BLaER1 (cell line): Measurements from ENCODE around the gene NME8.

Experiments used
- H3K27ac ChIP-seq: shearing (Covaris generic); formaldehyde crosslinking; 2 replicates; pipeline ENCODE4 v1.8.1; 2022
- H3K27me3 ChIP-seq: shearing (Covaris generic); formaldehyde crosslinking; 2 replicates; pipeline ENCODE4 v1.8.1; 2022
- H3K36me3 ChIP-seq: shearing (Covaris generic); formaldehyde crosslinking; 2 replicates; pipeline ENCODE4 v1.8.1; 2022
- H3K4me1 ChIP-seq: shearing (Covaris generic); formaldehyde crosslinking; 2 replicates; pipeline ENCODE4 v1.8.1; 2022
- H3K4me2 ChIP-seq: shearing (Covaris generic); formaldehyde crosslinking; 2 replicates; pipeline ENCODE4 v1.8.1; 2022
- H3K4me3 ChIP-seq: shearing (Covaris generic); formaldehyde crosslinking; 2 replicates; pipeline ENCODE4 v1.8.1; 2022
- H3K9ac ChIP-seq: shearing (Covaris generic); formaldehyde crosslinking; 2 replicates; pipeline ENCODE4 v1.8.1; 2022
- H3K9me3 ChIP-seq: shearing (Covaris generic); formaldehyde crosslinking; 2 replicates; pipeline ENCODE4 v1.8.1; 2022
- H4K20me1 ChIP-seq: shearing (Covaris generic); formaldehyde crosslinking; 2 replicates; pipeline ENCODE4 v1.8.1; 2022
- Cebpa-rat ChIP-seq: shearing (Covaris generic); IDR thresholded peaks from 2 replicates; pipeline ENCODE4 v1.8.1; 2022

Gene NME8

GRCh38 chr7:37920305-37920848, 72.0 kb downstream of the NME8 start, which contains the start of gene EPDR1:
Gene EPDR1, plus strand, starts transcription at chr7:37920640. Its CDS starts 300 bp downstream, at chr7:37920940.
- Histone ChIP-seq H3K27ac (peak within 1 kb of the TSS; percentile 86), H3K4me2 (peak within 1 kb of the TSS; percentile 78), H3K27me3 (peaks cover 27% of the 10 kb centered on the region)

GRCh38 chr7:37920849-37921805, 72.7 kb downstream of the NME8 start:
- Histone ChIP-seq H3K4me2 (peak overlapping the region; percentile 78), H3K36me3 (peaks cover 27% of the 10 kb centered on the region), H3K4me3 (peak overlapping the region; percentile 94), H3K27ac (peak overlapping the region; percentile 86), H4K20me1 (peaks cover 33% of the 10 kb centered on the region), H3K27me3 (peaks cover 19% of the 10 kb centered on the region), H3K4me1 (peaks cover 34% of the 10 kb centered on the region), H3K9me3 (peaks cover 29% of the 10 kb centered on the region), H3K9ac (peak overlapping the region; percentile 83)
- no peak for TF ChIP-seq Cebpa-rat

More at GRCh38 chr7:37920305-37920848, 72.0 kb downstream of the NME8 start, which contains the start of gene EPDR1:
- H4K20me1 ChIP-seq = peaks cover 37% of the 10 kb centered on the region
- peak within 1 kb of the TSS; percentile 94 for H3K4me3 ChIP-seq
- peaks cover 20% of the 10 kb centered on the region for H3K36me3 ChIP-seq
- TF ChIP-seq Cebpa-rat = no peak
- H3K9me3 ChIP-seq = peaks cover 21% of the 10 kb centered on the region
- peak within 1 kb of the TSS; percentile 83 for H3K9ac ChIP-seq
- H3K4me1 ChIP-seq = peaks cover 40% of the 10 kb centered on the region

- Histone ChIP-seq H3K4me1 (peaks cover 26% of the 10 kb centered on the region), H3K9ac (no peak overlapping the region), H3K36me3 (peaks cover 32% of the 10 kb centered on the region), H3K4me3 (peak overlapping the region; percentile 94; the same call in 1 of the 2 replicates), H3K4me2 (peak overlapping the region; percentile 78), H4K20me1 (peaks cover 27% of the 10 kb centered on the region), H3K27me3 (peaks cover 12% of the 10 kb centered on the region), H3K27ac (no peak overlapping the region), H3K9me3 (peaks cover 36% of the 10 kb centered on the region)
- no peak for TF ChIP-seq Cebpa-rat
Observed at GRCh38 chr7:37921876-37922275, 73.5 kb downstream of the NME8 start.

GRCh38 chr7:37923996-37924395, 75.6 kb downstream of the NME8 start:
- Histone ChIP-seq H3K27me3 (no peaks in the 10 kb centered on the region), H3K9ac (no peak overlapping the region), H3K4me3 (no peak overlapping the region), H3K4me2 (no peak overlapping the region), H3K36me3 (peaks cover 38% of the 10 kb centered on the region), H3K27ac (no peak overlapping the region), H4K20me1 (peaks cover 37% of the 10 kb centered on the region), H3K4me1 (peaks cover 22% of the 10 kb centered on the region), H3K9me3 (peaks cover 42% of the 10 kb centered on the region)
- no peak for TF ChIP-seq Cebpa-rat

- no peak overlapping the region for H3K4me3 ChIP-seq
- TF ChIP-seq Cebpa-rat = no peak
- peaks cover 37% of the 10 kb centered on the region for H4K20me1 ChIP-seq
- H3K4me2 ChIP-seq = no peak overlapping the region
- H3K27ac ChIP-seq = no peak overlapping the region
- H3K4me1 ChIP-seq = peaks cover 22% of the 10 kb centered on the region
- H3K9ac ChIP-seq = no peak overlapping the region
- peaks cover 38% of the 10 kb centered on the region for H3K36me3 ChIP-seq
- no peaks in the 10 kb centered on the region for H3K27me3 ChIP-seq
- H3K9me3 ChIP-seq = peaks cover 42% of the 10 kb centered on the region
Observed at GRCh38 chr7:37924491-37925041, 76.2 kb downstream of the NME8 start.

GRCh38 chr7:37925620-37926019, 77.2 kb downstream of the NME8 start:
- Histone ChIP-seq H3K9ac (no peak overlapping the region), H3K4me3 (no peak overlapping the region), H3K27me3 (no peaks in the 10 kb centered on the region), H3K4me2 (no peak overlapping the region), H3K4me1 (peaks cover 16% of the 10 kb centered on the region), H3K27ac (no peak overlapping the region), H4K20me1 (peaks cover 43% of the 10 kb centered on the region), H3K9me3 (peaks cover 42% of the 10 kb centered on the region), H3K36me3 (peaks cover 38% of the 10 kb centered on the region)
- TF ChIP-seq Cebpa-rat = no peak

GRCh38 chr7:37927773-37928444, 79.5 kb downstream of the NME8 start:
- H3K27ac ChIP-seq = no peak overlapping the region
- peaks cover 44% of the 10 kb centered on the region for H3K9me3 ChIP-seq
- H3K36me3 ChIP-seq = peaks cover 37% of the 10 kb centered on the region
- H3K4me2 ChIP-seq = no peak overlapping the region
- H3K4me3 ChIP-seq = no peak overlapping the region
- H4K20me1 ChIP-seq = peaks cover 29% of the 10 kb centered on the region
- no peaks in the 10 kb centered on the region for H3K27me3 ChIP-seq
- TF ChIP-seq Cebpa-rat = peak; percentile 61; the same call in 1 of the 2 replicates
- peaks cover under 1% of the 10 kb centered on the region; the same call in 1 of the 2 replicates for H3K4me1 ChIP-seq
- H3K9ac ChIP-seq = no peak overlapping the region

GRCh38 chr7:37928878-37929277, 80.5 kb downstream of the NME8 start:
- TF ChIP-seq Cebpa-rat = no peak
- H4K20me1 ChIP-seq = peaks cover 23% of the 10 kb centered on the region; the same call in 1 of the 2 replicates
- H3K36me3 ChIP-seq = peaks cover 27% of the 10 kb centered on the region
- no peaks in the 10 kb centered on the region for H3K4me1 ChIP-seq
- H3K9ac ChIP-seq = no peak overlapping the region
- peaks cover 45% of the 10 kb centered on the region for H3K9me3 ChIP-seq
- H3K4me3 ChIP-seq = no peak overlapping the region
- no peak overlapping the region for H3K27ac ChIP-seq
- H3K27me3 ChIP-seq = no peaks in the 10 kb centered on the region
- no peak overlapping the region for H3K4me2 ChIP-seq

GRCh38 chr7:37930226-37930948, 82.0 kb downstream of the NME8 start:
- Histone ChIP-seq H3K9ac (no peak overlapping the region), H3K4me3 (no peak overlapping the region), H3K4me1 (no peaks in the 10 kb centered on the region), H3K27me3 (no peaks in the 10 kb centered on the region), H3K27ac (no peak overlapping the region), H3K4me2 (no peak overlapping the region), H3K9me3 (peaks cover 43% of the 10 kb centered on the region), H4K20me1 (peaks cover 18% of the 10 kb centered on the region; the same call in 1 of the 2 replicates), H3K36me3 (peaks cover 18% of the 10 kb centered on the region; the same call in 1 of the 2 replicates)
- TF ChIP-seq Cebpa-rat = no peak
